Astrocyte (in vitro differentiated cells and primary cell): ENCODE results near the gene ADAM22.

ENCODE experiments used
- CTCF ChIP-seq: IDR thresholded peaks from 2 replicates; pipeline ENCODE4 v1.5.1; 2011; ENCODE audit warnings: low read depth, mild to moderate bottlenecking, inconsistent platforms, low read length, moderate library complexity; ENCODE audit not compliant: insufficient read depth
- EZH2 ChIP-seq: IDR thresholded peaks from 2 replicates; pipeline ENCODE4 v1.6.1; 2012; ENCODE audit warnings: mild to moderate bottlenecking, low read length, inconsistent platforms; ENCODE audit not compliant: insufficient read depth

GRCh38 chr7:88212918-88213317 is 278.9 kb downstream of the ADAM22 start:
- TF ChIP-seq CTCF (no peak), EZH2 (no peak)
